Measurements from ENCODE around the gene MAPK8IP1.
A peak's percentile ranks its signal among the peaks of the same experiment; 100 is the strongest.

MAPK8IP1 gene

DNA sequence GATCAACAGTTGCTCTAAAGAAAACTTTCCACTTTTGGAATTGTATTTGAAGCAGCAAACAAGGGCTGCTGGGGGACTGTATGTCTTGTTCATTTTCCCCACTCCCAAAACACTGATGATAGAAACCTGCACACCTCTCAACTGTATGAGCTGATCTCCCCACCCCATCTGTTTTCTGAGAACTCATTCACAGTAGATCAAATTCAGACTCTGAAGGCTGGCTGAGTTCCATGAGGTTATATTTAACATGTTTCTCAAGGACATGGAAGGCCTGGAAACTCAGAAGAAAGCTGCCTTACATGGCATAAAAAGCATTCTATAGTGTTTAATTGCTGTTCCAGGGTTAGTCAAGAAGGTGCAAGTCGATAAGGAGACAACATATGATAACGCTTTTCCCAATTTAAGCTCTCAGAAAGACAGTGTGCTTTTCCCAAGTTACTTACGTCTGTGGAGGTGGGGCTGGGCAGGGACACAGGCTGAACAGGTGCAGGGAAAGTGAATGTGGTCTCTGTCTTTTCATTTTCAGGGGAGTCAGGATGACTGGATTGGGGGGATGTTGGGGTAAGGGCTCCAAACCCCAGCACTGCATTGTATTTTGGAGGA, 60.0 kb downstream of the MAPK8IP1 start:
- DNase-seq, result no peak

DNA sequence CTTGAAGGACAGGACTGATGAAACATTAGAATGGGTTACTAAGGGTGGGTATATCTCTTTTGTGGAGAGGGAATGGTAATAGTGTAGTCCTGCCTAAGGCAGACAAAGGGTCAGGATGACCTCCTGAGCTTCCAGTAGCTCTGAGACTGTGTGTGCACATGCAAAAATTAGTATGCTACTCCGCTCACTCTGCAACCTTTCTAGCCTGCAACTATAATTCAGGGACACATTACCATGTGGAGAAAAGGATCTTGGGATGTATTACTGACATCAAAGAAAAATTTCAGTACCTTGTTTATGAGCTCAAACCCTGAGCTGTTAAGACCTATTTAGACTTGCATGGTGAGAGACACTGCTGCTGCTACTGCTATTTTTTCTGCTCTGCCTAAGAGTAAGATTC, 62.4 kb downstream of the MAPK8IP1 start:
- DNase-seq, result no peak

GRCh38 chr11:45948356-45948755, 62.9 kb downstream of the MAPK8IP1 start:
- DNase-seq, result peak in 6 of 14 donors; percentile 10 to 66 (median 36)

- peak in 3 of 14 donors; percentile 4 to 30 (median 17) for DNase-seq
Observed at GRCh38 chr11:45949992-45950407, 64.5 kb downstream of the MAPK8IP1 start.
